HG03060 (cell line): ENCODE measurements around the gene TGFB2.

Experiments
- ATAC-seq: cut with Tn5 transposase; IDR thresholded peaks from one replicate; pipeline ENCODE4 v1.9.1; 2021; ENCODE audit warnings: low read depth, moderate number of reproducible peaks; ENCODE audit not compliant: unreplicated experiment

TGFB2 gene

GRCh38 chr1:218479436-218480115, 134.4 kb downstream of the TGFB2 start:
- no peak for ATAC-seq

- ATAC-seq: no peak
Observed at GRCh38 chr1:218480137-218480536, 135.0 kb downstream of the TGFB2 start.

GRCh38 chr1:218480588-218481099, 135.5 kb downstream of the TGFB2 start:
- ATAC-seq: no peak

- ATAC-seq: no peak
Observed at GRCh38 chr1:218481116-218481775, 136.1 kb downstream of the TGFB2 start.

GRCh38 chr1:218482683-218483082, 137.5 kb downstream of the TGFB2 start:
- no peak for ATAC-seq

- ATAC-seq: no peak
Observed at GRCh38 chr1:218485241-218485928, 140.2 kb downstream of the TGFB2 start.

GRCh38 chr1:218488531-218488930, 143.4 kb downstream of the TGFB2 start:
- ATAC-seq: no peak

- no peak for ATAC-seq
Observed at GRCh38 chr1:218488986-218489385, 143.8 kb downstream of the TGFB2 start.

- ATAC-seq: no peak
Observed at GRCh38 chr1:218490406-218490922, 145.3 kb downstream of the TGFB2 start.

- ATAC-seq: no peak
Observed at GRCh38 chr1:218492874-218493273, 147.7 kb downstream of the TGFB2 start.

- ATAC-seq: no peak
Observed at GRCh38 chr1:218493986-218494385, 148.8 kb downstream of the TGFB2 start.
